ENCODE data around the gene ANKH.
"Not testable (repeated sequence)": the region's sequence is repeated elsewhere in the genome, so short reads cannot be mapped to it uniquely, and the experiment has no call there.

ANKH gene

DNA sequence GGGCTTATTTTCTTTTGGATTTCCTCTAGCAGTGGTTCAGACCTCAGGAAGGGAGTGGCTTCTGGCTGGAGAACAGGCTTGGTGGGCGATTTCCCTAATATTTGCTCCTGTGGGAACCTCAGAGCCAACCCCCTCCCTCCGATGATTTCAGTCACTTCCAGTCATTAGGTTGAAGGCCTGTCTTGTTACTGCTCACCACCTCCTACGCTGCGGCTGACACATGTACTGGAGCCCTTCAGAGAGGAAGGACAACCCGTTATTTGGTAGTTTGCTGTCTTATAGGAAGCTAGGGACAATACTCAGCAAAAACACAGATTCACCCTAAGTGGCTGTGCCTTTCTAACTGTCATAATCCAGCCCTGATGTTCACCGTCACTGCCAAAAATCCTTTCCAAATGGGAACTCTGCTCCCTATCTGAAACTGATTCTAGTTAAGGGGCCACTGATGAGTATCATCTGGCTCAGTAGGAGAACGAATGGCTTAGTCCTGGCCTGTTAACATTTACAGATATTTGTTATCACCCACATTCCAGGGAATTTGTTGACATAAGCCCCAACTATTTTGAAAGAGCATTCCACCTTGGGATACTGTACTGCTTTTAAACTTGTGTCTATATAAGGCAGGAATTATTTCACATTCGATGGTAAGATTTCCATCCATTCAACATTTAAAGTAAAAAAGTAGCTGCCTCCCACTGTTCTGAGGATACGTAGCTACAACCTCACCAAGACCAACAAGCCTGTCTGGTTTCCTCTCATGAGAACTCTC lies 29.3 kb upstream of the ANKH start:
- Mint-ChIP-seq H3K9me3 (no peaks in the 10 kb centered on the region), H3K27ac (no peak overlapping the region), H3K4me3 (no peak overlapping the region), H3K4me1 (peaks cover 6% of the 10 kb centered on the region), H3K27me3 (peaks cover 8% of the 10 kb centered on the region)
- no peak for ATAC-seq
- DNase-seq, result no peak

GRCh38 chr5:14896131-14896530 lies 24.6 kb upstream of the ANKH start:
- ATAC-seq, result no peak
- no peak overlapping the region for H3K4me3 Mint-ChIP-seq

DNA sequence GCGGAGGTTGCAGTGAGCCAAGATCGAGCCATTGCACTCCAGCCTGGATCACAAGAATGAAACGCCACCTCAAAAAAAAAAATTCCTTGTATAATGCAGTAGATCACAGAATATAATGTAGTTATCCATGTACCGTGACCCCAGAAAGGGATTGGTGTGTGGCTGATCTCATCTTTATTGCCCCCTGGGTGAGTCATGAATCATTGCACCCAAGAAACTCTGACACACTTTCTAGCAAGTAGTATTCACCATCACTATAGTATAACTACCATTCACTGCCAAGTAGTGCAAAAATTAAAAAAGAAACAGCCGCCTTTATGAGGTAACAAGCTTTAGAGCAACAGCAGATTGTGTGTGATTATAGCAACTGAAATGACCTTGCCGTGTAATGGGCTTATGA lies 23.7 kb upstream of the ANKH start:
- Mint-ChIP-seq H3K4me3 (no peak overlapping the region), H3K9me3 (no peaks in the 10 kb centered on the region), H3K4me1 (no peaks in the 10 kb centered on the region), H3K27me3 (no peaks in the 10 kb centered on the region), H3K27ac (no peak overlapping the region)
- ATAC-seq, result no peak
- no peak for DNase-seq

More at GRCh38 chr5:14896131-14896530, 24.6 kb upstream of the ANKH start:
- no peak for DNase-seq
- Mint-ChIP-seq H3K9me3 (no peaks in the 10 kb centered on the region), H3K27ac (peak overlapping the region in 1 of 2 donors; percentile 22), H3K27me3 (peaks cover under 1% of the 10 kb centered on the region), H3K4me1 (no peaks in the 10 kb centered on the region)

DNA sequence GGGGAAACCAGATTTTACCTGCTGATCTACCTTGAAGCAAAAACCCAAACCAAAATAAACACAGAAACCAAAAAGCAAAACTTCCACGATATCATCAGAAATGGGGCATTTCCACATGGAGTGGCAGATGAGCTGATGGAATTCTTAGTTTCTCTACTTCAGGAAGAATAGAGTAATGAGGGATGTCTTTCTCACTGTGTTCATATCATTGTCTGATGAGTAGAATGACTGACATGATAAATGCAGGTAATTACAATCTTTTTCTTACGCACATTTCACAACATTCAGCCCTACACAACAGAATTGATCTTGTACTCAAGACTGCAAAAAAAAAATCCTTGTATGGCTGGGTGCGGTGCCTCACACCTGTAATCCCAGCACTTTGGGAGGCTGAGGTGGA lies 23.2 kb upstream of the ANKH start:
- H3K4me3 Mint-ChIP-seq, result no peak overlapping the region
- no peaks in the 10 kb centered on the region for H3K4me1 Mint-ChIP-seq
- DNase-seq (no peak), ATAC-seq (no peak)
- H3K9me3 Mint-ChIP-seq, result no peaks in the 10 kb centered on the region
- H3K27ac Mint-ChIP-seq, result no peak overlapping the region
- no peaks in the 10 kb centered on the region for H3K27me3 Mint-ChIP-seq

DNA sequence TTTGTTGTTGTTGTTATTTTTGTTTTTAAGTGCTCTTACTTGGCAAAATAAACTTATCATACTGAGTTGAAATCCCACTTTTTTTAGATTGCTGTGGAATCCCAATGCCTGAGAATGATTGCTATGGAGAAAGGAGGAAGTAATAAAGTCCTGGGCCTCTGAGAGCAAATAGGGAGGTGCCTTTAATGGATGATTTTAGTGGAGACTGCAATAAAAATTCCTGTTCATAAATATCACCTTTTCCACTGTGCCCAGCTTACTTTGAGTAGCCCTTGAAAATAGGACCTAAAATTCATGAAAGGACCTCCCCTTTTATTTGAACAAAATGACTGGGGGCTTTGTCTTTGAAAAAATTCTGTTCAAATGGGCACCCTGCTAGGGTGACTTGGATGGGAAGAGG lies 21.8 kb upstream of the ANKH start:
- ATAC-seq, result no peak
- no peak for DNase-seq
- Mint-ChIP-seq H3K27ac (no peak overlapping the region), H3K27me3 (no peaks in the 10 kb centered on the region), H3K9me3 (no peaks in the 10 kb centered on the region), H3K4me3 (no peak overlapping the region), H3K4me1 (no peaks in the 10 kb centered on the region)

DNA sequence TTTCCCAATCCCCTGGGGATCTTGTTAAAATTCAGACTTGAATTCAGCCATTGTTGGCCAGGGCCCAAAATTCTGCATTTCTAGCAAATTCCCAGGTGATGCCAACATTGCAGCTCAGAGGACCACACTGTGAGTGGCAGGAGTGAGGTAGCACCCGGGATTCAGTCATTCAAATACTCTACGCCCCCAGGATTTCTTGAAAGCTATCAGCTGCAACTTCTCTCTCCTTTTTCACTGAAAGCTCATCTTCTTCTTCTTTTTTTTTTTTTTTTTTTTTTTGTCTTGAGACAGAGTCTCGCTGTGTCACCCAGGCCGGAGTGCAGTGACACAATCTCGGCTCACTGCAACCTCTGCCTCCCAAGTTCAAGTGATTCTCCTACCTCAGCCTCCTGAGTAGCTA lies 19.3 kb upstream of the ANKH start:
- no peak overlapping the region for H3K4me3 Mint-ChIP-seq
- no peak overlapping the region for H3K27ac Mint-ChIP-seq
- no peaks in the 10 kb centered on the region for H3K4me1 Mint-ChIP-seq
- no peaks in the 10 kb centered on the region for H3K27me3 Mint-ChIP-seq
- no peaks in the 10 kb centered on the region for H3K9me3 Mint-ChIP-seq
- no peak for ATAC-seq
- no peak for DNase-seq

DNA sequence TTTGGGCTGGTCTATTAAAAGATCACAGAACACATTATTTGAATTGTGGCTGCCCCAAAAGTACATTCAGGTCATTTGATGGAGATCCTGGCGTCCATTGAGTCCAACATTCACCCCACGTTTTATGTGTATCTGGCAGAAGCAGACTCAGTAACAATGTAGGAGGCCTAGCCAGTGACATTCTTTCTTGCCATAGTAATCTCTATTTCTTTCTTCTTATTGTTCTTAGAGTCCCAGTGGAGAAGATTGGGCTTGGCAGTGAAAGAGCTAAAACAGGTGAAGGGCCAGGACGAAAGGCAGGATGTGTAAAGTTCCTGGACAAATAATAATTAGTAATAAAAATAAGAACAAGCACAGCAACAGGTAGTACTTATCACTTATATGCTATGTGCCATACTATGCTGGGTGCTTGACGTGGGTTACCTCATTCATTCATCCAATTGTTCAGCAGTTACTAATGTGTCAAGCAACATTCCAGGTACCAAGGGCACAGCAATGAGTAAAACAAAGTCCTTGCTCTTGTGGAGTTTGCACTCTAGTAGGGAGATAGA lies 12.6 kb upstream of the ANKH start:
- Mint-ChIP-seq H3K9me3 (no peaks in the 10 kb centered on the region), H3K27me3 (peaks cover 19% of the 10 kb centered on the region), H3K4me1 (peaks cover 9% of the 10 kb centered on the region), H3K4me3 (no peak overlapping the region), H3K27ac (no peak overlapping the region)
- ATAC-seq, result no peak
- no peak for DNase-seq

- no peak overlapping the region for H3K4me3 Mint-ChIP-seq
- peaks cover 12% of the 10 kb centered on the region for H3K4me1 Mint-ChIP-seq
- no peaks in the 10 kb centered on the region for H3K9me3 Mint-ChIP-seq
- H3K27me3 Mint-ChIP-seq, result peaks cover 23% of the 10 kb centered on the region
- no peak overlapping the region for H3K27ac Mint-ChIP-seq
- DNase-seq, result no peak
- no peak for ATAC-seq
These were observed 11.3 kb upstream of the ANKH start for GRCh38 chr5:14882658-14883580.

GRCh38 chr5:14881826-14882225 lies 10.2 kb upstream of the ANKH start:
- H3K4me1 Mint-ChIP-seq, result peaks cover 12% of the 10 kb centered on the region
- H3K9me3 Mint-ChIP-seq, result no peaks in the 10 kb centered on the region
- DNase-seq (no peak), ATAC-seq (no peak)
- H3K4me3 Mint-ChIP-seq, result no peak overlapping the region
- no peak overlapping the region for H3K27ac Mint-ChIP-seq
- H3K27me3 Mint-ChIP-seq, result peaks cover 23% of the 10 kb centered on the region

GRCh38 chr5:14880688-14881087 lies 9.1 kb upstream of the ANKH start:
- Mint-ChIP-seq H3K27ac (no peak overlapping the region), H3K4me3 (no peak overlapping the region), H3K9me3 (no peaks in the 10 kb centered on the region), H3K4me1 (peaks cover 12% of the 10 kb centered on the region), H3K27me3 (peaks cover 23% of the 10 kb centered on the region)
- ATAC-seq (no peak), DNase-seq (no peak)

GRCh38 chr5:14879937-14880589 lies 8.5 kb upstream of the ANKH start:
- no peak overlapping the region for H3K4me3 Mint-ChIP-seq
- H3K27ac Mint-ChIP-seq, result peak overlapping the region in 1 of 2 donors; percentile 57
- H3K9me3 Mint-ChIP-seq, result no peaks in the 10 kb centered on the region
- DNase-seq (no peak), ATAC-seq (peak; percentile 35)
- peaks cover 21% of the 10 kb centered on the region for H3K27me3 Mint-ChIP-seq
- H3K4me1 Mint-ChIP-seq, result peaks cover 12% of the 10 kb centered on the region

DNA sequence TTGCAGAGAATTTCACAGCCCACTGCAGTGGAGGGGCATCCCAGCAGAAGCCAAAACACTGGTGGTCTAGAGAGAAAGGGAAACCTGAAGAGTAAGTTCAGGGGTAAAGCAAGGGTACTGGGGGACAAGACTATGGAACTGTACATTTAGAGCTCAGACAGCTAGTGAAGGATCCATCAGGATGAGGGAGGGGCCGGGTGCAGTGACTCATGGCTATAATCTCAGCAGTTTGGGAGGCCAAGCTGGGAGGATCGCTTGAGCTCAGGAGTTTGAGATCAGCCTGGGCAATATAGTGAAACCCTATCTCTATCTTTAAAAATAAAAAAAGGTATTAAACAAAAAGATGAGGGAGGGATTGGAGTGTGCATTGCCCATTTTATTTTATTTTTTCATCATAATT lies 7.8 kb upstream of the ANKH start:
- Mint-ChIP-seq H3K27me3 (peaks cover 14% of the 10 kb centered on the region), H3K4me3 (no peak overlapping the region), H3K27ac (peak overlapping the region in 1 of 2 donors; percentile 17), H3K9me3 (no peaks in the 10 kb centered on the region), H3K4me1 (peaks cover 12% of the 10 kb centered on the region)
- ATAC-seq, result no peak
- DNase-seq, result no peak

- H3K27me3 Mint-ChIP-seq, result peaks cover 13% of the 10 kb centered on the region
These were observed 6.6 kb upstream of the ANKH start for GRCh38 chr5:14878192-14878591.

DNA sequence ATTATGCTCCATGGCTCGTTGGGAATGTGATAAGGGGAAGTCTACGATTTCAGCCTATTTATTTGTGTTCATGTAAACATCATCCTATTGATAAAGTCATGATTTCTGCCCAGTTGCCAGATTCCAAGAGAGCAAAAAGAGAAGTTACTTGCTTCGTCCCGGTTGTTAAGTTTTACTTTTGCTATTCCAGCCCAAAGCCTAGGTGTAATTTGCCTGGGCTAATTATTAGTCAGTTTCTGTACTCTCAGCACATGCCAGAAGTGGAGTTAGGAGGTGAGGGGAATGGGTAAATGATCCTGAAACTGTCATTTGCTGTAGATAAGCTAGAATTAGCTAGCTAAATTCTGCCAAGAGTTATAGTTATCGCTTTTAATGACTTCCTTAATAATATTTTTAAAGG lies 4.5 kb upstream of the ANKH start:
- Mint-ChIP-seq H3K27ac (no peak overlapping the region), H3K27me3 (peaks cover 13% of the 10 kb centered on the region), H3K9me3 (no peaks in the 10 kb centered on the region), H3K4me1 (peaks cover 12% of the 10 kb centered on the region), H3K4me3 (no peak overlapping the region)
- no peak for ATAC-seq
- no peak for DNase-seq

More at GRCh38 chr5:14878192-14878591, 6.6 kb upstream of the ANKH start:
- H3K9me3 Mint-ChIP-seq, ATAC-seq, H3K27ac Mint-ChIP-seq, DNase-seq, H3K4me3 Mint-ChIP-seq: not testable (repeated sequence)
- peaks cover 12% of the 10 kb centered on the region for H3K4me1 Mint-ChIP-seq

- Mint-ChIP-seq H3K9me3 (no peaks in the 10 kb centered on the region), H3K27me3 (no peaks in the 10 kb centered on the region), H3K4me3 (no peak overlapping the region), H3K4me1 (peaks cover 17% of the 10 kb centered on the region), H3K27ac (peak overlapping the region in 1 of 2 donors; percentile 26)
- DNase-seq, result no peak
- ATAC-seq, result no peak
These were observed 2.2 kb upstream of the ANKH start for GRCh38 chr5:14873790-14874189.
